SJSA1 (cell line): ENCODE measurements around the gene ANGPTL2. TPM values are rescaled to one million over a fixed set of nuclear protein-coding genes. Genes with fewer than 3 reads are reported as not detected.

Source experiments
- DNase-seq, 2 experiments: peaks; one replicate each; pipeline ENCODE4 v3.0.0-alpha.2; 2015 to 2020; ENCODE audit warnings: low spot score in 2 of 2, low read depth in 1 of 2
- H3K27ac ChIP-seq: fragments of 250-450 bp; sonication (Bioruptor Pico); 2 replicates; pipeline ENCODE4 v1.5.1; 2020; ENCODE audit warnings: mild to moderate bottlenecking, moderate library complexity
- H3K27me3 ChIP-seq: fragments of 250-450 bp; sonication (Bioruptor Pico); replicated peaks from 2 replicates; pipeline ENCODE4 v1.5.1; 2020; ENCODE audit warnings: mild to moderate bottlenecking, moderate library complexity
- H3K36me3 ChIP-seq: fragments of 250-450 bp; sonication (Bioruptor Pico); 2 replicates; pipeline ENCODE4 v1.5.1; 2020; ENCODE audit warnings: mild to moderate bottlenecking
- H3K4me1 ChIP-seq: fragments of 250-450 bp; sonication (Bioruptor Pico); replicated peaks from 2 replicates; pipeline ENCODE4 v1.6.1; 2021; ENCODE audit warnings: mild to moderate bottlenecking
- H3K4me3 ChIP-seq: fragments of 250-450 bp; sonication (Bioruptor Pico); 2 replicates; pipeline ENCODE4 v1.5.1; 2020; ENCODE audit warnings: mild to moderate bottlenecking
- H3K9me3 ChIP-seq: fragments of 250-450 bp; sonication (Bioruptor Pico); replicated peaks from 2 replicates; pipeline ENCODE4 v1.5.1; 2020; ENCODE audit warnings: mild to moderate bottlenecking
- total RNA-seq: library from RNA; depleted of rRNA; stranded (reverse); fragments of >200 nt; shearing (Covaris generic); gene quantifications from 2 replicates; pipeline ENCODE4 v1.2.3, GENCODE V29; 2014

Gene ANGPTL2
- total RNA-seq, 1 experiment from 2014 or later: 3.8 TPM

DNA sequence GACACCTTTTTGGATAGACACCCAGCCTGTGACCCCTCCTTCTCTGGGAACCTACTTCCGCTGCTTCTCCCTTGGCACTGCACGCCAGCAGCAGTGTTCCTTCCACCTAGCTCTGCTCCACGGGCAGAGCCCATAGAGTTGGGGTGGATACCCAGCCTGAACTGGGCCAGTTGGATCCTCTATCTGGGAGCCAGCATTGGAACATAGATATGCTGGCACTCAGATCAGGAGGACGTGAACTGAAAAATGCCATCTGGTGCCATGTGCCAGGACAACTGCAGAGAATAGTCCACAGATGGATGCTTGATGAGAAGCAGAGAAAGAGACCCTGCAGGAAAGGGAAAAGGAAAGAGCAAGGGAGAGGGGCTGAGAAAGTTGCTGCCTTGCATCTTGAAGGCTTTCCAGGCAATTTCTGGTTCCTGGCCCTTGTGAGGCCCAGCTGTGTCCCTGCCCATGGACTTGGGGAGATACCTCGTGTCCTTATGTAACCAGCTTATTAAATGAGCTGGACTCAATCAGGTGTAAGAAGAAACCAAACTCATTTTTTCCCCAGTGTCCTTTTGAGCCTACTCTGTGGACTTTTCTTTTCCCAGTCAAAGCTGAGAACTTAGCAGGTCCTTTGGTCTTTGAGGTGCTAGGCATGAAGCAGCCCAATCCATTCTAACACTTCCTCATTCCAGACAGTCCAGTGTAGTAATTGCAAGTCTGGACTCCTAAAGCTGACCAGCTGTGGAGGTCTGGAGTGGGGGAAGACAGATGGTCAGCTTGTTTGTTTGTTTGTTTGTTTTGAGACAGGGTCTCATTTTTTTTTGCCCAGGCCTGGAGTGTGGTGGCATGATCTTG lies 39.1 kb downstream of the ANGPTL2 start:
- Histone ChIP-seq H3K27me3 (no peaks in the 10 kb centered on the region), H3K36me3 (no peaks in the 10 kb centered on the region), H3K27ac (no peak overlapping the region), H3K4me1 (no peaks in the 10 kb centered on the region), H3K4me3 (no peak overlapping the region), H3K9me3 (no peaks in the 10 kb centered on the region)
- no peak for DNase-seq

DNA sequence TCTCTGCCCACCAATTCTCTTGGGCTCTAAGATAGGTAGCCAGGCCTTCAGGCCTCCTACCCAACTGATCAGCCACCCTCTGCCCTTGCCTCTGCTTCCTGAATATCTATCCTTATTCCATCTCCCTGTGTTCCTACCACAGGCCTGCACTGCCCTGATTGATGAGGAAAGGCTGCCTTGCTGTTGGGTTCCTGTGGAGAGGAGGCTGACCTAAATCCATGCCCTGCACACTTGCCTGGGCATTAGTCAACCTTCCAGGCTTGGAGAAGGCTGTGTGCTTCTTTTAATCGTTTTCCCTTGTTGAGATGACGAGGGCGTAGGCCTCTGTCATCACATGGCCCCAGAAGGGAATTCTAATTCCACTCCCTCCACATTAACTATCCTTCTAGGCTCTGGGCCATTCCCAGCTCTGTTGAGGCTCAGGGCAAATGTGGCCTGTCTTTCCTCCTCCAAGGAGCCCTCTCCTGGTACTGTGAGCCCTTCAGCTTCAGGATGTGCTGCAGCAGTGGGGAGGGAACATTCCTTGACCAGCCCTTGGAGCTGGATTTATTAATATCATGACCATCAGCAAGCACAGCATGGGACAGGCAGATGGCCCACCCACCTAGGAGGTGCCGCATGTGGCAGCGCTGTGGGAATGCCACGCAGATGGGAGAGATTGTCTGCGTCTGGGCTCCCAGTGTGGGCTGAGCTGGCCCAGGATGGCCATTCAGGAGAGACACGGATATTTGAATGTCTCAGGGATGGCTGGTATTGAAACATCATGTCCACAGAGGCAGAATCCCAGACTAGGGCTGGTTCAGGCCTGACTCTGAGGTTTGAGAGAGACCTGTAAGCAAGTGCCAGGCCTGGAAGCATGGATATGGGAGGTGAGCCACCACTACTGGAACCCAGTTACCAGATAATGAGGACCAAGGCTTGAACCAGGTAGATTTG lies 40.9 kb downstream of the ANGPTL2 start:
- Histone ChIP-seq H3K27me3 (no peaks in the 10 kb centered on the region), H3K9me3 (no peaks in the 10 kb centered on the region), H3K27ac (no peak overlapping the region), H3K4me1 (no peaks in the 10 kb centered on the region), H3K36me3 (no peaks in the 10 kb centered on the region), H3K4me3 (no peak overlapping the region)
- no peak for DNase-seq

DNA sequence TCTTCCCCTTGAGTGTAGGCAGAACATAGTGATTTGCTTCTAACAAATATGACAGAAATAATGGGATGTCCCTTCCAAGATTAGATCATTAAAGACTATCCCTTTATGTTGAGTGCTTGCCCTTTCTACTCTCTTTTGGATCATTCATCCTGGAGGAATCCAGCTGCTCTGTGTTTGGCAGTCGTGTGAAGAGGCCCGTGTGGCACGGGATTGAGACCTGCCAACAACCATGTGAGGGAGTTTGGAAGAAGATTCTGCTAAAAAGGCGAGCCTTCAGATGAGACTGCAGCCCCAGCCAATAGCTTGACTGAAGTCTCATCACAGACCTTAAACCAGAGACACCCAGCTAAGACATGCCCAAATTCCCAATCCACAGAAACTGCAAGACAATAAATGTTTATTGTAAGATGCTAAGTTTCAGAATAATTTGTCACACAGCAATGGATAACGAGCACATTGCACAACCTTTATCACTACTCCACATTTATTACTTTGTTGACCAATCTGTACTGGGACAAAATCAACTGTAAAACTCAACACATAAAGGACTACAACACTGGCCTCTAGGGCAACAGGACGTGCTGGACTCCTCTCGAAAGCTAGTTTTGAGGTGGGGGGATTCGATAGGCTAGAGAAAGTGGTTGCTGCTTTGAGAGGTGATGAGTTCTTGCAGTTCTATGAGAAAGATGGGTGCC lies 42.8 kb downstream of the ANGPTL2 start:
- H3K27ac ChIP-seq: no peak overlapping the region
- no peaks in the 10 kb centered on the region for H3K27me3 ChIP-seq
- no peak for DNase-seq
- no peak overlapping the region for H3K4me3 ChIP-seq
- H3K9me3 ChIP-seq: no peaks in the 10 kb centered on the region
- H3K4me1 ChIP-seq: no peaks in the 10 kb centered on the region
- H3K36me3 ChIP-seq: no peaks in the 10 kb centered on the region

DNA sequence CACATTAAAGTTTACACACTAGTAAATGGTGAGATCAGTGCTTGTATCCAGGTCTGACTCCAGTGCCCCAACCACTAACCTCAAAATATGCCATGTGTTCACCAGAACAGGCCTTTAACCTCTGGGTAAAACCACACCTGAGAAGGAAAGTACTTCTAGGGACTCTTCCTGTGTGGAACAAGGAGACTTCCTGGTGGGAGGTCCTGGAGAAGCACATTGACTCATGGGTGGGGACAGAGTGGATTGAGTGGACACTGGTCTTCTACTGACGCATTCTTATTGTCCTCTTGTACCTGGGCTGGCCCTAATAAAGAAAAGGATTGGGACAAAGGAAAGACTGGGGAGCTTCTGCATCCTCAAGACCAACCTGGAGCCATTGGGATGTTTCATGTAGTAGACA lies 43.4 kb downstream of the ANGPTL2 start:
- Histone ChIP-seq H3K4me3 (no peak overlapping the region), H3K9me3 (no peaks in the 10 kb centered on the region), H3K4me1 (no peaks in the 10 kb centered on the region), H3K27ac (no peak overlapping the region), H3K27me3 (no peaks in the 10 kb centered on the region), H3K36me3 (no peaks in the 10 kb centered on the region)
- DNase-seq: no peak

DNA sequence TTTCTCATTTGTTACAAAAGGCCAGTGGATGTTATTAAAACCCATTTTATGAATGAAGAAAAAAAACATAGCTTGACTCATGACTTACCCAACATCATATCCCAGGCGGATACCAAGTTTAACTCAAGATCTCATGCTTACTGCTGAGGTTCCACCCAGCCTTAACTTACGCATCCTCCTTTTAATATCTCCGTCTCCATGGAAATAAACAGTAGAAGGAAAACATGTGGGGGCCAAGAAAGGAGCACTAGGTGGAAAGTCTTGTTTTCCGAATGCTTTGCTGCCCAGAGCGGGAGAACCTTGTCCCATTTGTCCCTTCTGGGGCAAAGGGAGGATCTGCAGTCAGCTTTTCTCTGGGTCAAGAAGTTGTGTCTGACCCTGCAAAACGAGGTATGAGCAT lies 44.1 kb downstream of the ANGPTL2 start:
- no peaks in the 10 kb centered on the region for H3K9me3 ChIP-seq
- H3K27me3 ChIP-seq: no peaks in the 10 kb centered on the region
- no peak overlapping the region for H3K4me3 ChIP-seq
- H3K27ac ChIP-seq: no peak overlapping the region
- no peaks in the 10 kb centered on the region for H3K36me3 ChIP-seq
- H3K4me1 ChIP-seq: no peaks in the 10 kb centered on the region
- no peak for DNase-seq

DNA sequence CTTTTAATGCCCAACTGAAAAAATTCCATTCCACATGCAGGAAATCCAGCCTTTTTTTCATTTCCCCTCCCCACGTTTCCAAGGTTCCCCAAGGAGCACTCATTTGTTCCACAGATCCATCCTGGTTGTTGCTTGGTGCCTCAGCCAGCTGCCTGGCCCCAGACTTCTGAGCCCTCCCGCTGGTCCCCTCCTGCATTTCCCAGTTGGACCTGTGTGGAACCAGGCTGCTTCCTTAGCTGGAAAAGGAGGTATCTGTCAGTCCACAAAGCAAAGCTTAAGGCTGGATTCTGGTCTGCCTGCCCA lies 44.8 kb downstream of the ANGPTL2 start:
- H3K4me1 ChIP-seq: no peaks in the 10 kb centered on the region
- no peak overlapping the region for H3K27ac ChIP-seq
- DNase-seq: no peak
- H3K27me3 ChIP-seq: no peaks in the 10 kb centered on the region
- no peaks in the 10 kb centered on the region for H3K9me3 ChIP-seq
- no peak overlapping the region for H3K4me3 ChIP-seq
- H3K36me3 ChIP-seq: no peaks in the 10 kb centered on the region

DNA sequence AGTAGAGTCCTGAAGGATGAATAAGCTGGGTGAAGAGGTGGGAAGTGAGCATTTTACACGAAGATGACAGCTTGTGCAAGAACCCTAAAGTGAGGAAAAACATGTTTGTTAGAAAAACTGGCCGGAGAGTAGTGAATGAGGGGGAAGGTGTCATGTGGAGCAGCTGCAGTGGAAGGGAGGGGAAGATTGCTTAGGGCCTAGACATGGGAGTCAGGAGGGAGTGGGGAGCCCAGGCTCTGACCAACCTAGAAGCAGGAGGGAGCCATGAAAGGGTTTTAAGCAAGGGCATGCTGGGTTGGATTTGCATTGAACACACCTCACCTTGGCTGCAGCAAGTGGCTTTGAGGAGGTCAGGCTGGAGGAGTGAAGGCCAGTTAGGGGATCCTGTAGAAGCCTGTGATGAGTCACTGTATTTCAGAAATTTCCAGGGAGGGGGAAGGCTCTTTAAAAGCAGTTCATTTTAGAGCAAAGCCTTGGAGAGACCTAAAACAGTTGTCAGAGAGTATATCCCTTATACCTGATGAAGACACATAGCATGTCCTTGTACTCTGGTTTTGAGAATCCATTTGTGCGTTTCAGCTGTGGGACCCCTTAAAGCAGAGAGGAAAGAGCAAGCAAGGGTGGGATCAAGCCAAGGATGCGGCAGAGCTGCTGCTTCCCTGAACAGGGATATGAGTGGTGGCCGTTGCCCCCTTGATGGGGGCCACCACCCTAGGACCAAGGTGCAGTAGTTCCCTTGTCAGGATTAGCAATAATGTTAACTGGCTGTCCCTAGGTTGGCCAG lies 45.4 kb downstream of the ANGPTL2 start:
- peak in 1 of 2 experiments; percentile 8 for DNase-seq
- Histone ChIP-seq H3K27ac (no peak overlapping the region), H3K4me1 (no peaks in the 10 kb centered on the region)

DNA sequence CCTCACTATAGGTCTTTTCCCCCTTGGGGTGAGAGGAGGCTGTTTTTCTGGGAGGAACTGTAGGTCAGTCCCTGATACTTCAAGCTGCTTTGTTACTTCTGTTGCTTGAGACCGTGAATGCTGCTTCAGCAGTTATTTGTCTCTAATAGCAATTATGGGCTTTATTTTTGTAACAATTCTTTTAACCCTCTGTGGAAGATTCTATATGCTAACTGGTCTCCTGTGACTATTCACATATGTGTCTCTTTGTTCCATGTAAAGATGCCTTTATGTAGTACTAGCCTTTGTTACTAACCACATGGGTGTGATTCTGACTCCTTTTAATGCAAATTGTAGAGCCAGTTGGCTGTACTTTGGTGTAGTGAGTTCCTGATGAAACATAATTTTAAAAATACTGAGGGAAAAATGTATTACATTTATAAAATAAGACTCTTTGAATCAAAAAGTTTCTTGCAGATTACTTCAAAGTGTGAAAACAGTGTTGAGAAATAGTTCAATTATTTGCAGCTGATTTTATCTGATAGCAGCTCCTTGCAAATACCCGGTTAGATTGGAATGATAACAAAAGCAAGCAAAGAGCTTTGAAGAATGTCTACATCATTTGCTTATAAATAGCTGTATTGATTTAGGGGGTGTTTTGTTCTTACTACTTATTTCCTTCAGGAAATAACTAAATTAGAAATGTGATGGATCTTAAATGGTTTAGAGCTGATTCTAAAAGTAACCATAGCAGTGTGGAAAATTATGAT lies 46.6 kb downstream of the ANGPTL2 start:
- H3K27ac ChIP-seq: no peak overlapping the region
- H3K27me3 ChIP-seq: no peaks in the 10 kb centered on the region
- no peak overlapping the region for H3K4me3 ChIP-seq
- DNase-seq: no peak
- no peaks in the 10 kb centered on the region for H3K4me1 ChIP-seq
- no peaks in the 10 kb centered on the region for H3K36me3 ChIP-seq
- H3K9me3 ChIP-seq: peaks cover 3% of the 10 kb centered on the region; the same call in 1 of the 2 replicates

More for the DNA sequence above, 45.4 kb downstream of the ANGPTL2 start:
- no peaks in the 10 kb centered on the region for H3K36me3 ChIP-seq
- H3K4me3 ChIP-seq: no peak overlapping the region
- H3K27me3 ChIP-seq: no peaks in the 10 kb centered on the region
- peaks cover 1% of the 10 kb centered on the region; the same call in 1 of the 2 replicates for H3K9me3 ChIP-seq

DNA sequence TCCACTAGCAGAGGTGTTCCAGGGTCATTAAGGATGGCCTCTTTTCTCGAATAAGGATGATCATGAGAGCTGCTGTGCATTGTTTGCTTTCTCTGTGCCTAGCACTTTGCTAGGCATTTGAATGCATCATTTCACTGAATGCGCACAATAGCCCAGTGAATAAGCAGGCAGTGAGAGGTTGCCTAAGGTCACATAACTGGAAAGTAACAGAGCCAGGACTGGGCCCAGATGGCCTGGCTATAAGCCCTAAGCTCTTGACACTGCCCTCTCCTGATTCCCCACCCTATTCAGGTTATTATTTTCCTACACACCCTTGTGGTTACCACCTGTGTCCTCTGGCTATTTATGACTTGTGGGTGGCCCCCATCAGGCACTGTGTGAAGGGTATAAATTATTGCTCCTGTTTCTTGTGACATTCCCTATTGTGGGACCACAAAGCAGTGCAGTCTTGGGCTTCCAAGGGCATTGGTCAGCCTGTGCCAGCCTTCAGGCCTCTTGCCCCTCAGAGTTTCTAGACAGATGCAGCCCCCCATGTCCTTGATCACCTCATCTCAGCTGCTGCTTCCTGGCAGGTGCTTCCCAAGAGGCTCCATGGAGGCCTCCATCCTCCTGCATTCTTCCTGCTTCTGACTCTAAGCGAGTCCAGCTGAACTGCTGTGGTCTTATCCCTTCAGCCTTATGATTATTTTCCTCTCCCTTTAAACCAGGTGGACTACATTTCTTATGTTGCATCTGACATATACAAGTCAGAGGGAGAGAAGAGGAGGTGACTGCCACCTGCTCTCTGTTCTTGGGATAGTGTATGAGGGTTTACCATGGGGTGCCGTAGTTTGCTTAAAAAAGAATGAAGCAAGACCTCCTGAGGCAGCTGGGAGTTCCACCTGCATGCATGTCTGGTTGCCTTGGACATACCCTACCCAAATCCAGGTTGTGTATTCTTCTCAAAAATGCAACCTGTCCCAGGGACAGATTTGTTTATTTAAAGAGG lies 47.6 kb downstream of the ANGPTL2 start:
- H3K27ac ChIP-seq: no peak overlapping the region
- H3K9me3 ChIP-seq: peaks cover 3% of the 10 kb centered on the region; the same call in 1 of the 2 replicates
- no peaks in the 10 kb centered on the region for H3K4me1 ChIP-seq
- H3K4me3 ChIP-seq: no peak overlapping the region
- no peaks in the 10 kb centered on the region for H3K27me3 ChIP-seq
- DNase-seq: no peak
- no peaks in the 10 kb centered on the region for H3K36me3 ChIP-seq

DNA sequence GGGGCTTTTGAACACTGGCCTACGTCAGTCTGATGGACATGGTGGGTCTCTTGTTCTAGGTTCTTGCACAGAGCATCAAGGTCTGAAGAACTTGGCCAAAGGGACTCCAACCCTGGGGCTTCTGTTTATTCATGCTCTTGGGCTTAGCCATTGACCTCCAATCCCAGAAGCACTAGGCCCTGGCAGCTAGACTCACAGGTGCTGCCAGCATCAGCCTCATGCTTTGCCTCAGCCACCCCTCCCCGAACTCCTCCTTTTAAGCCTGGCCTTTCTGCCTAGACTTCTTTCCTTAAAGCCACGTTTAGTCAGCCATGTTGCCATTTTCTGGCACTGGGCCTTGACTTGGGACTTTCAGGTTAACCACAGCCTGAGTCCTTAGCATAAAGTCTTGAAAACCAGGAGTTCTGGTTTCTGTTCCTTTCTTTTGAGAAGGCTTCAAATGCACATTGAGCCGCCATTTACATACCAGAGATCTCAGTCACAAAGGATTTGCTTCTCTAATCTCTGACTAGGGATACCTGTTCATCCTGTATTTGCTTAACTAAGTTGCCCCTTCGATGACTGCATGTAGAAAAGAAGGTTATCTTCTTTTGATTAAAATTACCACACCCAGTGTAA lies 54.7 kb downstream of the ANGPTL2 start:
- Histone ChIP-seq H3K4me1 (no peaks in the 10 kb centered on the region), H3K36me3 (no peaks in the 10 kb centered on the region), H3K4me3 (no peak overlapping the region), H3K9me3 (peaks cover 3% of the 10 kb centered on the region; the same call in 1 of the 2 replicates), H3K27ac (no peak overlapping the region), H3K27me3 (no peaks in the 10 kb centered on the region)
- no peak for DNase-seq

DNA sequence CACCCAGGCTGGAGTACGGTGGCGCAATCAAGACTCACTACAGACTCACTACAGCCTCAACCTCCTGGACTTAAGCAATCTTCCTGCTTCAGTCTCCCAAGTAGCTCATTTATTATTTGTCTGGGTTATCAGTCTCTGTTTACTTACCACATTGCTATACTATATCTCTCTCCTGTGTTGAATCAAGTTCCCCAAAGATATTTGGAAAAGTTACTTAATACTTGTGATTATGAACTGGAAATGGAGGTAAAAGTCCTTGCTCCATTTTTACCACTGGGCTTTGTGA lies 55.6 kb downstream of the ANGPTL2 start:
- Histone ChIP-seq H3K36me3 (no peaks in the 10 kb centered on the region), H3K4me3 (no peak overlapping the region), H3K9me3 (no peaks in the 10 kb centered on the region), H3K27me3 (no peaks in the 10 kb centered on the region), H3K4me1 (no peaks in the 10 kb centered on the region), H3K27ac (no peak overlapping the region)
- no peak for DNase-seq
